GM18867 (cell line): Measurements from ENCODE around the gene LUM.

Experiments used
- ATAC-seq: cut with Tn5 transposase; IDR thresholded peaks from one replicate; pipeline ENCODE4 v1.9.1; 2021; ENCODE audit warnings: mild to moderate bottlenecking, moderate library complexity; ENCODE audit not compliant: unreplicated experiment

LUM gene

DNA sequence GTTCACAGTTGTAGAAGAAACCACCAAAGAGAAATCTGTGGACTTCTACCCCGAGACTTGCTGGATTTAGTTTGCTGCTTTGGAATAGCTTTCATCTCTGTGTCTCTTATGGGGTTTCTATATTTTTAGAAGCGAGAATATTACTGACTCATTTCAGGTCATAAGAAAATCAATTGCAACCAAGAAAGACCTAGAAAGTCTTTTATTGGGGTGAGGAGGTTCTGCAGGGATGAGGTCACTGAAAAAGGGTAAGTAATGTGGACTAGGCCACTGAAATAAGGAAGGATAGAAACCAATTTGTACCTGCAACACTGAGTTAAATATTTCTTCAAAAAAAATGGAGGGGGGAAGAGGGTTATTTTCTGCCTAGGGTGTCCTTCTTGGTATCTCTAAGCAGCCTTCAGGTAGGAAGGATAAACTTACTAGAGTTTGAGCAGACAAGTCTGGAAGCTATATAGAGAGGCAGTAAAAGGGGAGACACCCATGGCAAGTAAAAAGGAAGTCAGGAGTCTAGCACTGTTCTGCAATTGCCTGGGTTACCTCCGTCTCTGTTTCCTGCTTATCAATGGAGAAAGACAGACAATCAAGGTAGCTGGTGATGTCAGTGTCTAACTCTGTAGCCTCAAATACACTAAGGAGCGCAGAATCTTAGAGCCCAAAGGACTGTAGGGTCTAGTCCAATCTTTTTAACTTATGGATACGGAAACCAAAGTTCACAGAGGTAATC lies 33.9 kb downstream of the LUM start:
- ATAC-seq = peak; percentile 53

GRCh38 chr12:91074851-91075250 lies 36.4 kb downstream of the LUM start:
- no peak for ATAC-seq

DNA sequence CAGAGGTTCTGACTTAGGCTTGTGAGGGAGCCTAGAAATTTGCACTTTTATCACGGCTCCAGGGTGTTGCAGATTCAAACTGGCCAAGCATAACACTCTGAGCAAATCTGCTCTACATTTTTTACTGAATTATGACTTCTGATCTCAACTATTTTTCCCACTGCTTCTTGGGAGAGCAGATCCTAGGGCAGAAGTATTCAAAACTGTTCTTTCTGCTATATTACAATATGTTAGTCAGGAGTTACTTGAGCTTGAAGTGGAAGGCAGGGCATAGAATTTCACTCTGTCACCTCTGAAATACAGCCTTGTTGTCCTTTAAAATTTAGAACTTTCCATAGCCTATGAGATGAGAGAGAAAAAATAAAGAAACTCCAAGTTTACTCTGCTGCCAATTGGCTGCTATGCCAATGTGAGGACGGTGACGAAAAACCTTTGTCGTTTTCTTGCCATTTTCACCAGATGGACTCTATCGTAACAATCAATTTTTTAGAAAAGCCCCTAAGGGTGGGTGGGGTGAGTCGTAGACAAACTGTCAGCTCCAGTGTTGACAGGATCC lies 37.1 kb downstream of the LUM start:
- ATAC-seq = no peak

DNA sequence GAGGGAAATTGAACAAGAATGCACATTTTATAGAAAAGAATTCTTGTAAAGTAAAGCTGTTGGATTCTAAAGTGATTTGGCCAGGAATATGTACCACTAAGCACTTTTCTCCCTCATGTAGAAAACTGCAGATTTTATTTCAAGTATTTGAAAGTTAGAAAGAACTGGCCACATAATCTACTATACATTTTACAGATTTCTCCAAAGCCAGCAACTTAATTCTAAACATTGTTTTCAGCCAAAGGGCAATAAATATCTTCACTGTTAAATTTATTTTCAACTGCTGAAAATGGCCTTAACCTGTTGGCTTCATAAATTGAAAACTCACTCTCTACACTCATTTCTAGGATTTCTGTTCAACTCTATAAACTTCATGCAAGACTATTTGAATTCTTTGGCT lies 37.9 kb downstream of the LUM start:
- no peak for ATAC-seq

DNA sequence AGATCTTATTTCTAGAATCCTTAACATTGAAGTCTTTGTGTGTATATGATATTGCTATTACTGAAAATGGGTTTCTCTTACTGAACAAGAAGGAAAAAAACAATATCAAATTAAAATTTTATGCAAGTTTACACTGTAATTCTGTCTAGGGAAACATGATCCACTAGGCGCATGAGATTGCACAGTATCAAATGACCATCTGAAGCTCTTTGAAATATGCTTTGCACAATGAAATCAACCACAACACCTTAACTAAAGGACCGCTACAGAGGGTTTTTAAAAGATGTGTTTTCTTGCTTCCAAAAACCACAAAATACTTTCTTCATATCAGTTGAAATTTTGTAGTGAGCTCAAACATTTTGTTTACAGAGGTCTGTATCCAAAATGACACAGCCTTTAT lies 38.4 kb downstream of the LUM start:
- ATAC-seq = no peak

GRCh38 chr12:91070936-91071335 lies 40.4 kb downstream of the LUM start:
- ATAC-seq = no peak

DNA sequence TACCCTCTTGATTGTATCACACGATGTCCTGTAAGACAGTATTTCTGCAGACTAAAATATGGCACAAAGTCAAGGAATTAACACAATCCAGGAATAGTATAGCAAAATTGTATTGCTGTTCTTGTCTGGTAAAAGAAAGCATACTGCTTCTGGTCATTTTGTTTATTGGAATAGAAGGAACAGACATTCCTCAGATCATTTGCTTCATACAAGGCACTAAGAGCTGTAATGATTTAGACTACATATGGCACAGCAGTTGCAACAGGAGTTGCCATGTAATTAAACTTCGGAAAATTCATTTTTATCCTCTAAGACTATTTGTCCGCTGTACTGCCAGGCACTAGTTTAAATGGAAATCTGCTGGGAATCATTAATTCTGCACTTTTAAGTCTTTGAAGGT lies 45.9 kb downstream of the LUM start:
- no peak for ATAC-seq

DNA sequence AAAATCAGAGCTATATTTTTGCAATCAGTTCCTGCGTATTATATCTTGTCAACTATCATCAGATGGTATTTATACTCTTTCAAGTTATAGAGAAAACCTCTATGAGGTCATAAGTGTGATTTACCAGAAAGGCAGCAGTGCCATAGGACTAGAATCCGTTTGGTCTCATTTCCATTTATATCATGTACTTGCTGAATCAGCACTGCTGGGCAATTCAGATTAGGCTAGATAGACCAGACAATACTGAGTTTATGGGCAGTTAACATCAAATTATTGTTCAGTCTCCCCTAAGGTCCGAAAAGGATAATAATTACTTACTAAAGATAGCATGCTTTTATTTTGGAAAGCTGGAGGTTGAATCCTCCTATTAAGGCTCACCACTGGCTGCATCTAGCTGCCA lies 46.7 kb downstream of the LUM start:
- no peak for ATAC-seq

DNA sequence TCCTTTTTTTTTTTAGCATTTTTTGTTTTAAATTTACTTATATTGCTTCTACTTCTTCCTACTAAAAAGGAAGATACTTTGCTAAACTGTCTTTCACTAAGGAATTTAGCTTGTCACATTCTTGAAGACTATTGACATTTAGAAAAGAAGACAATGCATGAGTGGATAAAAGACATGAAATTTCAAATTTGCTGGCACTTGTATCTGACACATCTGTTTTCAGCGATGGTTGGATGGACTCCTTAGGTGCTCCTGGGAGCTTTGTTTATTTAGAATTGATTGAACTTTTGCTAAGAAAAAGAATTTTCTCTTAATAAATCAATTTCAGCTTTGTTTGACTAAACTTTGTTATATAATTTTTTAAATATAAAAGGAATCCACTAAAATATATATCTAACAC lies 50.2 kb downstream of the LUM start:
- ATAC-seq = no peak

- ATAC-seq = no peak
Measured at GRCh38 chr12:91059211-91059610, 52.1 kb downstream of the LUM start.

DNA sequence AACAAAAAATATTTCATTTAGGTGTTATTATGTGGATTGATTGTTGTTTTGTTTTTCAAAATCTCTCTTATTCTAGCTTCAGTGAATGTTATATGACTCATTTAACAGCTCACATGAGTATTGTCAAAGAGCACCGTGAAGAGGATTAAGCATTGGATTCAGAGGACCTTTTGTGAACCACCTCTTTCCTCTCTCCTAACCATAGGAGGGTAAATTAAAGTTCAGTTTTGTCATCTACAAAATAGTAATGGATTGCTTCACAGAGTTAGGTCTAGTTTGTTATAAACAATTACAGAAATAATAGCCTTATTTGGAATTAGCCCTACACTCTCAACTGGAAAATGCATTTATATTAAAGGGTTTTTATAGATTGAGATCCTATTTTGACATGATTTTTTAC lies 52.5 kb downstream of the LUM start:
- ATAC-seq = no peak

DNA sequence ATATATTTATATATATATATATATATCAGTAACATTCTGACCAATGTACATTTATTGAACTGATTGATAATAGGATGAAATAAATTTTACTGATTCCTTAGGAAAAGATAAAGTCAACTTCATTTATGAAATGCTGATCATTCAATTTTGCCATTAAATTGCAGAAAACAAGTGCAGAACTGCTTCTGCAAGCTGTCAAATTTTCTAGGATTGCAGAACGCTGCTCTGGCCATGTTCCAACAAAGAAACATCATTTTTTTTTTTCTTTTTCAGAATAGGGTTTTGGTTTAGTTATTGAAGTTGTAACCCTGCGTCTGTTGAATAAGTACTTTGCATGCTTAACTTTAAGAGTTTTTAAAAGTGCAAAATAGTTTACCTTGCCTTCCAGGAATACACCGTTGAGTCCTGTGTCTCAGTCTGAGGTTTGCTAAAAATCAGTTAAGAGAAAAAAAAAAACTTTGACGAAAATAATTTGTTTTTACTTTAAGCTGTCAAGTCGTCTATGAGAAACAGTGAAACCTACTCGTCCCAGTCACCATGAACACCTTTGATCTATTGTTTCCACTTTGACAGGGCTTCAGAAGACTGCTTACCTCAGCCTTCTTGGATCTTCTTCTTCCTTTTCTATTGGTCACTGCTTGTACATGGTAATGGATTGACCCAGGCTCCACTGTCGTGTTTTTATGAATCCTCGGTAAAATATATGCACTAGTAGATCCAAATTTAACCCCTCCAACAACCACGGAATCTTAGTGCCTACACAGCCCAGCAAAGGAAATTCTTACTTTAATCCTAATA lies 53.7 kb downstream of the LUM start, which contains the start of gene KERA:
Gene KERA (minus strand): TSS at position 657 of the 798 bp plus-strand sequence. CDS start 1,743 bp downstream, outside the sequence.
- no peak for ATAC-seq

GRCh38 chr12:91056488-91056887 lies 54.8 kb downstream of the LUM start:
- no peak for ATAC-seq

DNA sequence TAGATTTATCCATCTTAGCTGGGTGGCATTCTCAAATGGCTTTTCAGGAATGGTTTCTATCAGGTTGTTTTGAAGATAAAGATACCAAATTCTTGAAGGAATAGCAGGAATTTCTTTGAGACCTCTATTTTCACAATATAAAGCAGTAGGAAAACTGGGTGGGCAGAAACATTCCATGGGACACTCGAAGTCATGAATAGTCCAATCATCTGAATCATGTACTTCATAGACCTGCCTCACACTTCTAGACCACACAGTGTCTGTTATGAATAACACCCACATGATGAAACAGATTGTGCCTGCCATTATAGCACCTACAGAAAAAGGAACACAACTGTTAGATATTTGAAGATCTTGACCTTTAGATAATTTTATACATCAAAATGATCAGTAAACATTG lies 55.3 kb downstream of the LUM start:
- ATAC-seq = no peak

GRCh38 chr12:91053951-91054715 lies 57.2 kb downstream of the LUM start:
- ATAC-seq = no peak
